Endothelial cell of umbilical vein (primary cell): ENCODE data around the gene DDX51. TPM values are rescaled to one million over a fixed set of nuclear protein-coding genes. Genes with fewer than 3 reads are reported as not detected.

Experiments used
- BruUV-seq: library from RNA; stranded (reverse); fragments of 400-500 nt; replicated peaks from 2 replicates; lab custom pipeline; 2021; lab: Mats Ljungman, UMichigan
- CTCF ChIA-PET: fragments of 300-600, 350-600 bp; sonication (Branson Sonifier 250); formaldehyde crosslinking; loops from one replicate; lab custom pipeline; 2021; ENCODE audit warnings: antibody characterized with exemption, inconsistent platforms; lab: Charles Lee
- POLR2A ChIA-PET: fragments of 300-600, 350-600 bp; sonication (Branson Sonifier 250); formaldehyde crosslinking; loops from one replicate; lab custom pipeline; 2021; ENCODE audit warnings: antibody characterized with exemption, inconsistent platforms; lab: Charles Lee
- DNase-seq: peaks from one replicate; pipeline ENCODE4 v3.0.0-alpha.2; 2011; ENCODE audit warnings: low read depth, low spot score
- FAIRE-seq: peaks from 2 replicates; lab custom pipeline; 2011; peaks lifted over from hg19 to GRCh38; lab: Jason Lieb, UNC
- H2AFZ ChIP-seq: 2 replicates; pipeline ENCODE4 v1.6.0; 2012; ENCODE audit warnings: low read depth, low read length, control low read depth, inconsistent platforms
- H3K27ac ChIP-seq: 2 replicates; pipeline ENCODE4 v1.5.1; 2011; ENCODE audit warnings: low read depth, mild to moderate bottlenecking, control low read depth, low read length, moderate library complexity; ENCODE audit not compliant: insufficient read depth
- H3K27me3 ChIP-seq, 2 experiments: 2 replicates each; pipeline versions ENCODE4 v1.6.0 to v1.6.1; 2011; ENCODE audit warnings: low read length in 2 of 2, mixed read lengths in 1 of 2; ENCODE audit not compliant: control insufficient read depth in 2 of 2, insufficient read depth in 2 of 2
- H3K36me3 ChIP-seq, 2 experiments: 2 replicates in 1 of 2; 3 replicates in 1 of 2; pipeline ENCODE4 v1.5.1; 2011; ENCODE audit warnings: low read length in 2 of 2, mild to moderate bottlenecking in 1 of 2, moderate library complexity in 1 of 2; ENCODE audit not compliant: control insufficient read depth in 2 of 2, insufficient read depth in 2 of 2; ENCODE audit errors: extremely low read depth in 1 of 2
- H3K4me1 ChIP-seq: 3 replicates; pipeline ENCODE4 v1.5.1; 2011; ENCODE audit warnings: mild to moderate bottlenecking, low read length; ENCODE audit not compliant: control insufficient read depth, insufficient read depth; ENCODE audit errors: extremely low read depth
- H3K4me2 ChIP-seq: 2 replicates; pipeline ENCODE4 v1.6.1; 2011; ENCODE audit warnings: low read length, control low read depth, mixed read lengths; ENCODE audit not compliant: insufficient read depth
- H3K4me3 ChIP-seq, 3 experiments: fragments of 200-600 bp in 1 of 3; sonication (generic), shearing (Covaris generic) in 1 of 3; replicated peaks in 1 of 3; 2 replicates each; pipeline ENCODE4 v1.5.1; 2011 to 2016; ENCODE audit warnings: control low read depth in 3 of 3, low read length in 3 of 3, mild to moderate bottlenecking in 2 of 3, inconsistent platforms in 1 of 3, low read depth in 1 of 3, moderate library complexity in 1 of 3; ENCODE audit not compliant: insufficient read depth in 1 of 3
- H3K79me2 ChIP-seq: 2 replicates; pipeline ENCODE4 v1.6.0; 2012; ENCODE audit warnings: low read length, inconsistent platforms; ENCODE audit not compliant: control insufficient read depth, insufficient read depth
- H3K9ac ChIP-seq: replicated peaks from 2 replicates; pipeline ENCODE3; 2011; ENCODE audit warnings: low read length, control low read depth; ENCODE audit not compliant: insufficient read depth; ENCODE audit errors: extremely low read depth
- H3K9me1 ChIP-seq: replicated peaks from 3 replicates; pipeline ENCODE4 v1.6.0; 2011; ENCODE audit warnings: mild to moderate bottlenecking, low read length; ENCODE audit not compliant: control insufficient read depth, insufficient read depth; ENCODE audit errors: extremely low read depth
- H3K9me3 ChIP-seq: replicated peaks from 2 replicates; pipeline ENCODE4 v1.5.1; 2012; ENCODE audit warnings: low read length, inconsistent platforms; ENCODE audit not compliant: control insufficient read depth, insufficient read depth
- H4K20me1 ChIP-seq: replicated peaks from 2 replicates; pipeline ENCODE3; 2011; ENCODE audit warnings: mild to moderate bottlenecking, low read length; ENCODE audit not compliant: control insufficient read depth, insufficient read depth; ENCODE audit errors: extremely low read depth
- CTCF ChIP-seq, 2 donors: IDR thresholded peaks; 1 replicate in 1 of 2; 2 replicates in 1 of 2; pipeline ENCODE4 v1.5.1; 2011; ENCODE audit warnings: low read length in 2 of 2, mild to moderate bottlenecking in 2 of 2, moderate library complexity in 2 of 2, control low read depth in 1 of 2, inconsistent platforms in 1 of 2, low read depth in 1 of 2; ENCODE audit not compliant: insufficient read depth in 1 of 2; ENCODE audit errors: extremely low read depth in 1 of 2
- EZH2 ChIP-seq: IDR thresholded peaks from 2 replicates; pipeline ENCODE4 v1.6.1; 2012; ENCODE audit warnings: borderline replicate concordance, low read depth, mild to moderate bottlenecking, moderate library complexity, low read length, inconsistent platforms; ENCODE audit not compliant: severe bottlenecking
- FOS ChIP-seq: IDR thresholded peaks from 2 replicates; pipeline ENCODE4 v1.6.1; 2011; ENCODE audit warnings: mild to moderate bottlenecking, low read length, moderate library complexity, borderline replicate concordance; ENCODE audit not compliant: insufficient read depth
- GATA2 ChIP-seq: IDR thresholded peaks from 2 replicates; pipeline ENCODE4 v1.7.0; 2011; ENCODE audit warnings: low read depth, mild to moderate bottlenecking, moderate library complexity, mixed read lengths, low read length; ENCODE audit not compliant: insufficient read length, insufficient read depth
- JUN ChIP-seq: IDR thresholded peaks from 2 replicates; pipeline ENCODE4 v1.6.1; 2011; ENCODE audit warnings: borderline replicate concordance, low read depth; ENCODE audit not compliant: insufficient read length, insufficient read depth
- MAX ChIP-seq: IDR thresholded peaks from 2 replicates; pipeline ENCODE4 v1.6.1; 2011; ENCODE audit not compliant: insufficient read depth, insufficient read length
- MYC ChIP-seq: IDR thresholded peaks from one replicate; pipeline ENCODE4 v1.6.1; 2011; ENCODE audit warnings: mild to moderate bottlenecking, low read depth, low read length
- POLR2A ChIP-seq: IDR thresholded peaks from 2 replicates; pipeline ENCODE4 v1.6.1; 2012; ENCODE audit warnings: low read depth, mild to moderate bottlenecking, control low read depth, low read length
- POLR2AphosphoS5 ChIP-seq: IDR thresholded peaks from 2 replicates; pipeline ENCODE4 v1.6.1; 2012; ENCODE audit warnings: low read depth, mild to moderate bottlenecking, control low read depth, low read length, moderate library complexity; ENCODE audit not compliant: insufficient read depth
- dilution Hi-C: fragments of 300-500 bp; cut with MboI; formaldehyde crosslinking; loops from one replicate; pipeline ENCODE4 v1.15.0; 2019; ENCODE audit warnings: low sequenced_read_pairs; ENCODE audit not compliant: extremely low pct_ligation_motif_present
- intact Hi-C: fragments of 100-400 bp; cut with micrococcal nuclease; formaldehyde crosslinking; loops from one replicate; pipeline ENCODE4 v1.10.0; 2022
- polyA plus RNA-seq, 4 experiments: library from polyadenylated mRNA; depleted of rRNA in 3 of 4; stranded (reverse) in 3 of 4; unstranded in 1 of 4; fragments of >200 nt; gene quantifications; 2 replicates each; pipeline versions ENCODE4 v1.2.1 to v1.2.3, GENCODE V29; 2011 to 2012; ENCODE audit warnings: missing spikeins in 1 of 4
- total RNA-seq: library from RNA; stranded (reverse); gene quantifications from 2 replicates; pipeline ENCODE4 v1.2.3, GENCODE V29; 2021

DDX51 gene
- total and polyA plus RNA-seq, 2 donors (not counting 3 experiments of a cell fraction or from before 2014, with no cell fraction given): 11.4 to 23.5 TPM

- dilution Hi-C loops: no loop called here
Measured at GRCh38 chr12:132158677-132159554, 14.8 kb upstream of the DDX51 start.

More at GRCh38 chr12:132158677-132159554, 14.8 kb upstream of the DDX51 start:
- FAIRE-seq (no peak), DNase-seq (no peak)
- Histone ChIP-seq H3K79me2 (no peaks in the 10 kb centered on the region), H3K9ac (no peak overlapping the region), H2AFZ (no peak overlapping the region), H4K20me1 (no peaks in the 10 kb centered on the region), H3K27me3 (no peaks in the 10 kb centered on the region), H3K9me3 (no peaks in the 10 kb centered on the region), H3K4me3 (no peak overlapping the region), H3K4me2 (no peak overlapping the region), H3K4me1 (no peaks in the 10 kb centered on the region), H3K27ac (no peak overlapping the region), H3K36me3 (peaks cover 0 to 2% of the 10 kb centered on the region in 2 experiments), H3K9me1 (no peaks in the 10 kb centered on the region)
- TF ChIP-seq JUN: no peak
- no peak for TF ChIP-seq POLR2A
- no peak for TF ChIP-seq MAX
- no peak for TF ChIP-seq CTCF (IDR thresholded peaks at IDR 0.05; ENCODE audit: extremely low read depth in 1 of 2, insufficient read depth in 1 of 2, low read depth in 1 of 2, low read length in 2 of 2)
- TF ChIP-seq POLR2AphosphoS5: no peak
- no peak for TF ChIP-seq FOS
- no peak for TF ChIP-seq EZH2
- no peak for TF ChIP-seq MYC
- no peak for TF ChIP-seq GATA2
- no TSS peak for BruUV-seq
- ChIA-PET CTCF (interaction anchor here (1.3 kb wide), 1 partner anchor 60 kb away, joined by 3 read pairs; no protein-coding TSS in a partner anchor), POLR2A (no interaction called here)
- intact Hi-C loops: no loop called here
